ENCODE measurements around the gene GNA12.

- TF ChIP-seq CTCF (conservative IDR thresholded peaks at IDR 0.05) (no peak), ZFX (IDR thresholded peaks at IDR 0.05) (no peak)
Measured at GRCh38 chr7:2732388-2732787, 111.7 kb downstream of the GNA12 start.
